H1 (cell line): ENCODE results near the gene SIX3. TPM values are rescaled to one million over a fixed set of nuclear protein-coding genes. Genes with fewer than 3 reads are reported as not detected.

Source experiments
- CTCF ChIA-PET: fragments of 300-600 bp; sonication (Branson Sonifier 250); formaldehyde crosslinking; loops from one replicate; lab custom pipeline; 2021; ENCODE audit not compliant: partially characterized antibody; lab: Charles Lee
- POLR2A ChIA-PET: fragments of 300-600 bp; sonication (Branson Sonifier 250); formaldehyde crosslinking; loops from one replicate; lab custom pipeline; 2021; ENCODE audit warnings: inconsistent platforms; ENCODE audit not compliant: partially characterized antibody; lab: Charles Lee
- DNase-seq, 2 experiments: peaks; one replicate each; pipeline versions ENCODE4 v3.0.0 to v3.0.0-alpha.2; 2010 to 2022; ENCODE audit warnings: low spot score in 2 of 2, low read depth in 1 of 2, mixed read lengths in 1 of 2
- FAIRE-seq: peaks from 2 replicates; lab custom pipeline; 2011; peaks lifted over from hg19 to GRCh38; lab: Jason Lieb, UNC
- H2AFZ ChIP-seq: 2 replicates; pipeline ENCODE4 v1.8.1; 2012; ENCODE audit warnings: low read length, inconsistent platforms
- H2AK5ac ChIP-seq: 2 replicates; pipeline ENCODE4 v1.6.1; 2013; ENCODE audit warnings: low read depth, low read length
- H2BK120ac ChIP-seq: replicated peaks from 2 replicates; pipeline ENCODE3; 2013; ENCODE audit warnings: low read depth, low read length, inconsistent platforms
- H2BK12ac ChIP-seq: 2 replicates; pipeline ENCODE4 v1.6.1; 2013; ENCODE audit warnings: low read depth, low read length
- H2BK15ac ChIP-seq: 2 replicates; pipeline ENCODE4 v1.6.1; 2013; ENCODE audit warnings: low read length
- H2BK20ac ChIP-seq: 2 replicates; pipeline ENCODE4 v1.6.1; 2013; ENCODE audit warnings: low read length
- H2BK5ac ChIP-seq: 2 replicates; pipeline ENCODE4 v1.6.1; 2013; ENCODE audit warnings: low read depth, low read length
- H3K14ac ChIP-seq: 2 replicates; pipeline ENCODE4 v1.6.1; 2013; ENCODE audit warnings: inconsistent platforms; ENCODE audit not compliant: insufficient read length
- H3K18ac ChIP-seq: 2 replicates; pipeline ENCODE4 v1.6.1; 2013; ENCODE audit warnings: low read length; ENCODE audit errors: extremely low read depth
- H3K23ac ChIP-seq: 2 replicates; pipeline ENCODE4 v1.6.1; 2013; ENCODE audit warnings: inconsistent platforms; ENCODE audit not compliant: insufficient read length
- H3K23me2 ChIP-seq: 2 replicates; pipeline ENCODE4 v1.6.1; 2013; ENCODE audit warnings: low read depth, low read length
- H3K27ac ChIP-seq: 2 replicates; pipeline ENCODE4 v1.6.1; 2011; ENCODE audit warnings: low read depth, low read length, inconsistent platforms
- H3K27me3 ChIP-seq, 4 experiments: replicated peaks in 1 of 4; 1 replicate in 1 of 4; 2 replicates in 3 of 4; pipeline versions ENCODE4 v1.6.1 to v1.8.1; 2011 to 2013; ENCODE audit warnings: low read length in 3 of 4, mild to moderate bottlenecking in 3 of 4, inconsistent platforms in 2 of 4, mixed read lengths in 2 of 4, moderate library complexity in 1 of 4; ENCODE audit not compliant: control insufficient read depth in 3 of 4, insufficient read depth in 3 of 4; ENCODE audit errors: extremely low read depth in 1 of 4
- H3K36me3 ChIP-seq, 4 experiments: 2 replicates each; pipeline versions ENCODE4 v1.6.1 to v1.8.1; 2011 to 2013; ENCODE audit warnings: mild to moderate bottlenecking in 4 of 4, low read length in 3 of 4, moderate library complexity in 2 of 4, control low read depth in 1 of 4, inconsistent platforms in 1 of 4; ENCODE audit not compliant: insufficient read depth in 4 of 4, control insufficient read depth in 2 of 4
- H3K4ac ChIP-seq: replicated peaks from 2 replicates; pipeline ENCODE3; 2013; ENCODE audit warnings: low read length, low read depth, mixed read lengths, inconsistent platforms; ENCODE audit not compliant: insufficient read length
- H3K4me1 ChIP-seq, 4 experiments: replicated peaks in 1 of 4; 1 replicate in 1 of 4; 2 replicates in 3 of 4; pipeline versions ENCODE4 v1.6.1 to v1.8.1; 2011 to 2013; ENCODE audit warnings: low read length in 3 of 4, inconsistent platforms in 2 of 4, mixed read lengths in 1 of 4; ENCODE audit not compliant: insufficient read depth in 4 of 4, control insufficient read depth in 3 of 4
- H3K4me2 ChIP-seq, 2 experiments: 2 replicates each; pipeline versions ENCODE4 v1.6.1 to v1.8.1; 2011 to 2013; ENCODE audit warnings: low read depth in 2 of 2, low read length in 2 of 2, control low read depth in 1 of 2, inconsistent platforms in 1 of 2, mild to moderate bottlenecking in 1 of 2; ENCODE audit not compliant: insufficient read depth in 1 of 2
- H3K4me3 ChIP-seq, 4 experiments: fragments of 200-600, 300-600 bp in 1 of 4; sonication (generic), shearing (Covaris generic), sonication (Bioruptor Twin) in 1 of 4; 2 replicates each; pipeline versions ENCODE4 v1.5.1 to v1.8.1; 2011 to 2016; ENCODE audit warnings: low read length in 4 of 4, low read depth in 3 of 4, control low read depth in 2 of 4, inconsistent platforms in 2 of 4, mild to moderate bottlenecking in 2 of 4, mixed read lengths in 1 of 4, moderate library complexity in 1 of 4; ENCODE audit not compliant: insufficient read depth in 2 of 4; ENCODE audit errors: extremely low read depth in 1 of 4
- H3K56ac ChIP-seq: replicated peaks from 2 replicates; pipeline ENCODE3; 2013; ENCODE audit warnings: low read depth, mild to moderate bottlenecking, mixed read lengths, low read length, inconsistent platforms; ENCODE audit not compliant: insufficient read length
- H3K79me1 ChIP-seq: 2 replicates; pipeline ENCODE4 v1.6.1; 2013; ENCODE audit warnings: low read depth, low read length, control low read depth
- H3K79me2 ChIP-seq, 2 experiments: 2 replicates each; pipeline versions ENCODE4 v1.6.1 to v1.8.1; 2012 to 2013; ENCODE audit warnings: low read length in 2 of 2, mild to moderate bottlenecking in 2 of 2, inconsistent platforms in 1 of 2; ENCODE audit not compliant: insufficient read depth in 2 of 2, control insufficient read depth in 1 of 2
- H3K9ac ChIP-seq, 4 experiments: replicated peaks in 1 of 4; 1 replicate in 1 of 4; 2 replicates in 3 of 4; pipeline versions ENCODE4 v1.6.1 to v1.8.1; 2011 to 2013; ENCODE audit warnings: low read depth in 3 of 4, low read length in 3 of 4, control low read depth in 2 of 4, mild to moderate bottlenecking in 2 of 4, moderate library complexity in 2 of 4, inconsistent platforms in 1 of 4; ENCODE audit errors: extremely low read depth in 1 of 4
- H3K9me3 ChIP-seq, 2 experiments: 2 replicates each; pipeline versions ENCODE4 v1.6.1 to v1.8.1; 2012 to 2013; ENCODE audit warnings: mild to moderate bottlenecking in 2 of 2, moderate library complexity in 2 of 2, control low read depth in 1 of 2, inconsistent platforms in 1 of 2, low read depth in 1 of 2, low read length in 1 of 2, mixed read lengths in 1 of 2; ENCODE audit not compliant: insufficient read depth in 2 of 2
- H4K20me1 ChIP-seq, 2 experiments: replicated peaks in 1 of 2; 2 replicates each; pipeline versions ENCODE3 to v1.8.1; 2011 to 2013; ENCODE audit warnings: inconsistent platforms in 2 of 2, low read length in 2 of 2, mild to moderate bottlenecking in 1 of 2; ENCODE audit not compliant: insufficient read depth in 2 of 2, control insufficient read depth in 1 of 2
- H4K5ac ChIP-seq: 2 replicates; pipeline ENCODE4 v1.6.1; 2013; ENCODE audit warnings: low read length, low read depth, mixed read lengths, inconsistent platforms; ENCODE audit not compliant: insufficient read length
- H4K8ac ChIP-seq: 2 replicates; pipeline ENCODE4 v1.8.0; 2013; ENCODE audit warnings: mild to moderate bottlenecking, moderate library complexity, low read length, inconsistent platforms; ENCODE audit not compliant: insufficient read depth; ENCODE audit errors: extremely low read depth
- H4K91ac ChIP-seq: replicated peaks from 2 replicates; pipeline ENCODE3; 2013; ENCODE audit warnings: low read length, mixed read lengths, inconsistent platforms; ENCODE audit not compliant: insufficient read length
- GABPA ChIP-seq: IDR thresholded peaks from 2 replicates; pipeline ENCODE4 v1.6.1; 2011; ENCODE audit warnings: mild to moderate bottlenecking, low read length, moderate library complexity, borderline replicate concordance; ENCODE audit not compliant: insufficient read depth
- MAX ChIP-seq: IDR thresholded peaks from 2 replicates; pipeline ENCODE4 v1.6.1; 2012; ENCODE audit warnings: inconsistent platforms
- POU5F1 ChIP-seq: IDR thresholded peaks from 2 replicates; pipeline ENCODE4 v1.6.1; 2011; ENCODE audit warnings: low read depth, mild to moderate bottlenecking, low read length, moderate library complexity
- RAD21 ChIP-seq, 2 experiments: IDR thresholded peaks in 1 of 2; conservative IDR thresholded peaks in 1 of 2; 2 replicates each; pipeline ENCODE4 v1.6.1; 2011; ENCODE audit warnings: low read depth in 2 of 2, low read length in 2 of 2, improper control_type of control experiment in 1 of 2, inconsistent platforms in 1 of 2, mild to moderate bottlenecking in 1 of 2, moderate library complexity in 1 of 2
- SIX5 ChIP-seq: IDR thresholded peaks from 2 replicates; pipeline ENCODE4 v1.6.1; 2011; ENCODE audit warnings: mild to moderate bottlenecking, low read depth, low read length
- SP2 ChIP-seq: IDR thresholded peaks from 2 replicates; pipeline ENCODE4 v1.6.1; 2012; ENCODE audit warnings: mild to moderate bottlenecking, low read length, inconsistent platforms
- WGBS, 2 experiments: shearing (Covaris generic) in 1 of 2; methylation state at CpG; one replicate each; pipeline versions ENCODE4 v1.1.6 to v1.1.7; 2013 to 2015; ENCODE audit warnings: low lambda C conversion rate in 2 of 2, mixed read lengths in 2 of 2, inconsistent platforms in 1 of 2, low coverage in 1 of 2, missing lambda C conversion rate in 1 of 2; ENCODE audit not compliant: insufficient replicate concordance in 2 of 2, insufficient coverage in 1 of 2, insufficient read length in 1 of 2; ENCODE audit errors: extremely low coverage in 1 of 2, missing lambda C conversion rate in 1 of 2; 5-methylcytosine and 5-hydroxymethylcytosine counted together
- polyA plus RNA-seq, 7 experiments: library from polyadenylated mRNA; depleted of rRNA in 3 of 7; stranded (reverse) in 5 of 7; unstranded in 2 of 7; fragments of >200 nt in 5 of 7; fragments of 200-250 nt in 2 of 7; gene quantifications; 1 replicate in 5 of 7; 2 replicates in 1 of 7; 4 replicates in 1 of 7; pipeline versions ENCODE4 v1.2.1 to v1.2.3, GENCODE V29; 2011 to 2013; ENCODE audit warnings: missing spikeins in 2 of 7, mixed read lengths in 2 of 7
- total RNA-seq: library from RNA; stranded (reverse); fragmentation: NEBNext Ultra II Directional; extraction: Animal tissue kit (Norgen Biotek cat#: 25700); gene quantifications from 2 replicates; pipeline ENCODE4 v1.2.1, GENCODE V29; 2021
- TF ChIP-seq, protein P1 (sequence below): IDR thresholded peaks from 2 replicates; pipeline ENCODE4 v1.6.1; 2012; ENCODE audit warnings: inconsistent platforms
- TF ChIP-seq, protein P2 (sequence below): IDR thresholded peaks from 2 replicates; pipeline ENCODE4 v1.6.1; 2012; ENCODE audit warnings: low read length, inconsistent platforms

The SIX3 gene
- total and polyA plus RNA-seq, 2 of the 8 experiments (the other 6 are each of a cell fraction or from before 2014, with no cell fraction given), result 0.02 to 0.19 TPM

DNA sequence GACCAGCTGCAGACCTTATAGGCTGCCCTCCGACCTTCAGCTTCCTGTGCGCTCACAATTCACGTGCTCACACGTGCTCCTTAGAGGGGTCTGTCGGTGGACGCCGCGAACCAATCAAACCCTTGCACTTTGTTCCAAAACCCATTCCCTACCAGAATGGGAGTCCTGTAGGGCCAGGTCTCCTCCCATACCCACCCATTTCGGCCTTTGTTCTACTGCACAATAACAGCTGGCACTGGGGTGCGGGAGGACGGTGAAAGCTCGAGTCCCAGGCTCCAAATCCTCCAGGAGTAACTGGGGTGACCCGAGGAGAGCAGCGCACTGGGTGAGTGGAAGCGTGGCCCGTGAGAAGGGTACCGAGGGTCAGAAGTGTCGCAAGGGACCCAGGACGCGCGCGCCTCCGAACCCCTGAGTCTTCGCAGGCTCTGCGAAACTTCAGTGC, 13.0 kb downstream of the SIX3 start:
- Histone ChIP-seq H3K4me2 (peak overlapping the region; percentile 49 to 72), H2BK120ac (no peak overlapping the region), H2AK5ac (no peak overlapping the region), H2BK12ac (peak overlapping the region; percentile 72; the same call in 1 of the 2 replicates), H2AFZ (no peak overlapping the region), H3K18ac (peak overlapping the region; percentile 32), H3K56ac (no peak overlapping the region), H3K9me3 (no peaks in the 10 kb centered on the region), H4K8ac (no peak overlapping the region), H3K27me3 (peaks cover 52 to 83% (median 73%) of the 10 kb centered on the region in 4 experiments), H3K14ac (no peak overlapping the region), H3K79me1 (no peaks in the 10 kb centered on the region), H3K9ac (no peak overlapping the region), H3K36me3 (no peaks in the 10 kb centered on the region), H3K23ac (no peak overlapping the region), H2BK20ac (peak overlapping the region; percentile 55; the same call in 1 of the 2 replicates), H4K91ac (peak overlapping the region; percentile 55), H3K23me2 (peaks cover 10% of the 10 kb centered on the region; the same call in 1 of the 2 replicates), H3K4me1 (peaks cover 10 to 39% (median 21%) of the 10 kb centered on the region in 4 experiments), H4K20me1 (peaks cover 0 to 8% of the 10 kb centered on the region in 2 experiments), H3K4ac (no peak overlapping the region), H3K4me3 (peak overlapping the region in 2 of 4 experiments; percentile 2 to 53; a peak in 3 of 8 replicates), H2BK15ac (0 out of 2 replicates have a peak overlapping the region, but pooled peaks have one; percentile 95), H4K5ac (no peak overlapping the region), H2BK5ac (no peak overlapping the region), H3K27ac (no peak overlapping the region), H3K79me2 (no peaks in the 10 kb centered on the region)
- 14% methylated on average over 25 of the region's 25 CpGs; no CpG with 5 or more reads in 1 of the 2 experiments for WGBS, 2 experiments
- TF ChIP-seq, protein P1, sequence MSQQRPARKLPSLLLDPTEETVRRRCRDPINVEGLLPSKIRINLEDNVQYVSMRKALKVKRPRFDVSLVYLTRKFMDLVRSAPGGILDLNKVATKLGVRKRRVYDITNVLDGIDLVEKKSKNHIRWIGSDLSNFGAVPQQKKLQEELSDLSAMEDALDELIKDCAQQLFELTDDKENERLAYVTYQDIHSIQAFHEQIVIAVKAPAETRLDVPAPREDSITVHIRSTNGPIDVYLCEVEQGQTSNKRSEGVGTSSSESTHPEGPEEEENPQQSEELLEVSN, result peak; percentile 84
- no peak for TF ChIP-seq GABPA
- TF ChIP-seq, protein P2, sequence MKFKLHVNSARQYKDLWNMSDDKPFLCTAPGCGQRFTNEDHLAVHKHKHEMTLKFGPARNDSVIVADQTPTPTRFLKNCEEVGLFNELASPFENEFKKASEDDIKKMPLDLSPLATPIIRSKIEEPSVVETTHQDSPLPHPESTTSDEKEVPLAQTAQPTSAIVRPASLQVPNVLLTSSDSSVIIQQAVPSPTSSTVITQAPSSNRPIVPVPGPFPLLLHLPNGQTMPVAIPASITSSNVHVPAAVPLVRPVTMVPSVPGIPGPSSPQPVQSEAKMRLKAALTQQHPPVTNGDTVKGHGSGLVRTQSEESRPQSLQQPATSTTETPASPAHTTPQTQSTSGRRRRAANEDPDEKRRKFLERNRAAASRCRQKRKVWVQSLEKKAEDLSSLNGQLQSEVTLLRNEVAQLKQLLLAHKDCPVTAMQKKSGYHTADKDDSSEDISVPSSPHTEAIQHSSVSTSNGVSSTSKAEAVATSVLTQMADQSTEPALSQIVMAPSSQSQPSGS, result no peak
- no peak for TF ChIP-seq SP2
- TF ChIP-seq RAD21 (IDR thresholded peaks at IDR 0.05 in 1 of 2, conservative IDR thresholded peaks at IDR 0.05 in 1 of 2; ENCODE audit: low read depth in 2 of 2, low read length in 2 of 2), result no peak
- TF ChIP-seq POU5F1, result no peak
- TF ChIP-seq SIX5, result no peak
- TF ChIP-seq MAX, result peak; percentile 93
- ChIA-PET CTCF (interaction anchor here (0.7 to 9.8 kb wide), 37 partner anchors 10 to 910 kb away, joined by 3 to 214 read pairs (median 5); partner anchors contain the start of gene SIX2), POLR2A (interaction anchor here (1.2 kb wide), 1 partner anchor 18 kb away, joined by 4 read pairs; no protein-coding TSS in a partner anchor)
- no peak for DNase-seq
- FAIRE-seq, result no peak
